Heart left ventricle (tissue), 13 donors: ENCODE data around the gene RASGRP1.

Source experiments
- CTCF ChIP-seq, 12 donors: fragments of 200-600 bp; sonication (generic) in 4 of 12; IDR thresholded peaks; one replicate each; pipeline versions ENCODE4 v1.5.0 to v1.8.0; 2018 to 2022; ENCODE audit warnings: antibody characterized with exemption in 12 of 12, mild to moderate bottlenecking in 5 of 12
- POLR2A ChIP-seq, 2 donors: fragments of 450-650 bp; IDR thresholded peaks; one replicate each; pipeline ENCODE4 v1.6.1; 2017; ENCODE audit warnings: antibody characterized with exemption in 2 of 2, mild to moderate bottlenecking in 2 of 2, moderate library complexity in 2 of 2
- donor health status: ischemic (EF 13 %, LVEDD 7.1; RV severe dilation, severe dysfunction).
- donor health status: DM: no; HTN: yes; CAD: no.
- donor health status: DM: no; HTN: no; CAD: no.
- donor health status: ischemic (EF 25% LVEDD 6.9; RV normal size, moderate dysfunction).
- donor health status: ischemic (EF 25% LVEDD 5.7; RV mildly dilated, moderate dysfunction).
- donor health status: ischemic (EF 35%, LVEDD 5.7; RV mildly dilated, moderate dysfunction).
- donor health status: nonischemic (EF 11% LVEDD 7.7; RV severe dilation, severe dysfunction).
- donor health status: DM: yes; HTN: yes; CAD: no.
- donor health status: PGD.
- donor health status: ischemic (EF 29% LVEDD 5.4; RV normal size, mild dysfunction).
- donor health status: nonischemic (EF 23%, LVEDD 6.1; RV moderate dilation, normal function).

DNA sequence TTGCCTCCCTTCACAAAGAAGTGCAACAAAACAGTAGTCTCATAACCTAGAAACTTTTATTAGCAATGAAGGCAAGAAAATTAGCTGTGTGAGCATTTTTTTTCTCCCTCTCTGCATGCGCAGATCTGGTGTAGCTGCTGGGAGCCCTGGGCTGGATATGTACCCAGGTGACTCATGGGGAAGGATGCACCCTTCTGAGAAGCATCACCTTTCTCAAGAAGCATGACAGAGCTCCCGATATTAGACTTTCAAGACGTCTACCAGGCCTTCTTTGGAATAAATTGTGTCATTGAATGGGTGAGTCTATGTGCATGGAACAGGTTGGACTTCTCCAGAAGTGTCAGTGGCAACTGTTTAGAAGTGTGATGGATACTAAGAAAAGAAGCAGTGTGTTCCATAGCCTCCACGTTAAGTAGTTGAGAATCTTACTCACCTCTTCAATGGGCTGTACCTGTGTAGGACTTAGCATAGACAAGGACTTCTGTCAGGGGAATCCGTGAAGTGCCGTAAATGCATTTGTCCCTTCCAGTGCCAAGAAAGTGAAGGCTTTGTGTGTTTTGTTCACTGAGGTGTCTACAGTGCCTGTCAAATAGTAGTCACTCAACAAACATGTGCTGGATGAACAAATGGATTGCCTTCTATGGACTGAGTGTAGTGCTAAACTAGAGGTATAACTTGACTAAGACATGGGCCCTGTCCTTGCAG, 47.7 kb upstream of the RASGRP1 start:
- TF ChIP-seq CTCF (IDR thresholded peaks at IDR 0.05) (no peak), POLR2A (IDR thresholded peaks at IDR 0.05) (no peak)
